ENCODE data around the gene SRP72. TPM values are rescaled to one million over a fixed set of nuclear protein-coding genes. Genes with fewer than 3 reads are reported as not detected.

Gene SRP72
- total RNA-seq, 4 donors from 2014 or later = 36.4 to 78.8 (median 60.1) TPM

DNA sequence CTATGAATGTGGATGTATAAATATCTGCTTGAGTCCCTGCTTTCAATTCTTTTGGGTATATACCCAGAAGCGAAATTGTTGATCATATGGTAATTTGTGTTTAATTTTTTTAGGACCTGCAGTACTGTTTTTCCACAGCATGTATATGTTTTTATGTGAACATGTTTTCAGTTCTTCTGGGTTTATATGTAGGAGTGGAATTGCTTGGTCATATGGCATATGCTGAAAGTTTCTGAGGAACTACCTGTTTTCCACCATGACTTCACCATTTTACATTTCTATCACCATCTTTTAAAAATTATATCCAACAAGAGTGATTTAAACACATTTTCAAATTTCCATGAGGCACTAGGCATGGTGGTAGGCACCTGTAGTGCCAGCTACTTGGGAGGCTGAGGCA is 40.2 kb upstream of the SRP72 start:
- Histone ChIP-seq H3K36me3 (no peaks in the 10 kb centered on the region), H3K27me3 (no peaks in the 10 kb centered on the region), H3K4me1 (peaks cover 0 to 6% (median 0%) of the 10 kb centered on the region in 3 donors), H3K27ac (no peak overlapping the region), H3K4me3 (no peak overlapping the region), H3K9me3 (no peaks in the 10 kb centered on the region)
- intact Hi-C loops (cut with DNase I) = no loop called here
- no peak for DNase-seq
- WGBS, 2 donors = 86% methylated on average over 1 of the region's 1 CpG
- TF ChIP-seq POLR2A (IDR thresholded peaks at IDR 0.05) (no peak), CTCF (IDR thresholded peaks at IDR 0.05) (no peak)

DNA sequence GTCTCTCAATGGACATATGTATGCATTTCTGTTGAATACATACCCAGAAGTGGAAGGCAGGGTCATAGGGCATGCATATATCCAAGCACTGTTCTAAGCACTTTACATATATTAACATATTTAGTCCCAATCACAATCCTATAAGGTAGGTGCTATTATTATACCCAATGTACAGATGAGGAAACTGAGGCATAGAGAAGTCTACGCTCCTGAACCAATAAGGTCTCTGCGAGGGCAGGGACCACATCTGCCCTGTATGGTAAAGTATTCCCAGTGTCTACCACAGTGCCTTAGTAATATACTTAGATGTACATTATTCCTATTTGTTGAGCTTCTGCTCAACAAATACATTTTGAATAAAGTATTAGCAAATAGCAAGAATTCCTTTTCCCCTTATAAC is 37.2 kb upstream of the SRP72 start:
- TF ChIP-seq POLR2A (IDR thresholded peaks at IDR 0.05) (no peak), CTCF (IDR thresholded peaks at IDR 0.05) (no peak)
- H3K27me3 ChIP-seq = no peaks in the 10 kb centered on the region
- H3K36me3 ChIP-seq = no peaks in the 10 kb centered on the region
- H3K4me3 ChIP-seq = no peak overlapping the region
- H3K9me3 ChIP-seq = no peaks in the 10 kb centered on the region
- H3K4me1 ChIP-seq = peaks cover 0 to 21% (median 3%) of the 10 kb centered on the region in 3 donors
- DNase-seq = no peak
- WGBS, 2 donors = 97 to 100% methylated on average over 2 of the region's 2 CpGs
- no peak overlapping the region for H3K27ac ChIP-seq
- intact Hi-C loops (cut with DNase I) = no loop called here

- no peak for DNase-seq
- H3K36me3 ChIP-seq = no peaks in the 10 kb centered on the region
- TF ChIP-seq CTCF (IDR thresholded peaks at IDR 0.05) (no peak), POLR2A (IDR thresholded peaks at IDR 0.05) (no peak)
- no peaks in the 10 kb centered on the region for H3K27me3 ChIP-seq
- no peak overlapping the region for H3K27ac ChIP-seq
- no peaks in the 10 kb centered on the region for H3K9me3 ChIP-seq
- H3K4me3 ChIP-seq = no peak overlapping the region
- intact Hi-C loops (cut with DNase I) = no loop called here
- peaks cover 0 to 37% (median 0%) of the 10 kb centered on the region in 3 donors for H3K4me1 ChIP-seq
Observed at GRCh38 chr4:56433280-56433679, 34.1 kb upstream of the SRP72 start.

GRCh38 chr4:56434599-56435139 is 32.7 kb upstream of the SRP72 start:
- no peak for DNase-seq
- Histone ChIP-seq H3K36me3 (no peaks in the 10 kb centered on the region), H3K4me3 (peak overlapping the region; percentile 73 to 89 (median 78)), H3K4me1 (peaks cover 0 to 37% (median 0%) of the 10 kb centered on the region in 3 donors), H3K9me3 (no peaks in the 10 kb centered on the region), H3K27me3 (no peaks in the 10 kb centered on the region), H3K27ac (peak overlapping the region; percentile 81 to 99 (median 96))
- WGBS, 2 donors = 0 to 2% methylated on average over 6 to 13 of the region's 15 CpGs
- no peak for TF ChIP-seq POLR2A (IDR thresholded peaks at IDR 0.05)
- no peak for TF ChIP-seq CTCF (IDR thresholded peaks at IDR 0.05)
- intact Hi-C loops (cut with DNase I) = no loop called here

DNA sequence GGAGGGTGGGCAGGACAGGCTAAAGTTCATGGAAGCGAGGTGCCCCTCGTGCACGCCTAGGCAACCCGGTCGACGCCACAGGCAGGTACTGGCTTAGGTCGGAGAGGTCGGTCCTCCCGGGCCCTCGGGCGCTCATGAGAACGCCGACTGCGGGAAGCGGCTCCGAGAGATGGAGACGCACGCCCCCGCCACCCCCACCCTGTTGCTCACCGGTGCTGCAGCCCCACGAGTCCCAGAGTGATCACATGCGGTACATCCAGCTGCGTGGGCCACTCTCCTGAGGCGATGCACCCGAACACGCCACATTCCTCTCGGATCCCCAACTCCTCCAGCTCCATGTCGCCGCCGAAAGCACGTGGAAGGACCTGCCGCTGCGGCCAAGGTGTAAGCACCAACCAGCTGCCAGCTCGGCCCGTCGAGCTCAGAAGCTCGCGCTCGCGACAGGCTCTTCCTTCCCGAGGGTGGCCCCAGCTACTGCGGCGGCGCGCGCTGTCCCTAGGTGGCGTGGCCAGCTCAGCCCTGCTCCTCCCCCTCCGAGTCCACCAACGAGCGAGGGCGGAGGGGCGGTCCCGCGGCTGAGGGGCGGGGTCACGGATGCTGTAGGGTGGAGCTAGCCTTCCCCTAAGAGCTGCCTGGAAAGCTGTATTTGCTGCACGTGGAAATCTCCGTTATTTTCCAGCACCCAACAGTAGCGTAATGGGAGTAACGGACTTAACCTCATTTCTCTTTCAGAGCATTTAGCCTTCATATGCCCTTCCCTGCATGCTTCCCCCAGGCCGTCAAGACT is 32.1 kb upstream of the SRP72 start, which contains the start of gene PPAT:
Gene PPAT (minus strand): TSS at position 476 of the 787 bp plus-strand sequence. CDS start 138 bp downstream, at position 338.
- TF ChIP-seq POLR2A (IDR thresholded peaks at IDR 0.05) (peak in 2 of 4 donors; percentile 35 to 67), CTCF (IDR thresholded peaks at IDR 0.05) (peak; percentile 23 to 53 (median 34))
- H3K9me3 ChIP-seq = no peaks in the 10 kb centered on the region
- no peaks in the 10 kb centered on the region for H3K27me3 ChIP-seq
- no peaks in the 10 kb centered on the region for H3K36me3 ChIP-seq
- H3K4me1 ChIP-seq = peaks cover 0 to 37% (median 0%) of the 10 kb centered on the region in 3 donors
- peak within 1 kb of the TSS; percentile 73 to 89 (median 78) for H3K4me3 ChIP-seq
- peak; percentile 94 for DNase-seq
- 0% methylated on average over 4 to 6 of the region's 61 CpGs for WGBS, 2 donors
- intact Hi-C loops (cut with DNase I) = no loop called here
- H3K27ac ChIP-seq = peak within 1 kb of the TSS; percentile 81 to 99 (median 96)

Data from esophagus squamous epithelium (tissue), 5 donors.